ENCODE measurements around the gene NKAIN1.

The NKAIN1 gene

DNA sequence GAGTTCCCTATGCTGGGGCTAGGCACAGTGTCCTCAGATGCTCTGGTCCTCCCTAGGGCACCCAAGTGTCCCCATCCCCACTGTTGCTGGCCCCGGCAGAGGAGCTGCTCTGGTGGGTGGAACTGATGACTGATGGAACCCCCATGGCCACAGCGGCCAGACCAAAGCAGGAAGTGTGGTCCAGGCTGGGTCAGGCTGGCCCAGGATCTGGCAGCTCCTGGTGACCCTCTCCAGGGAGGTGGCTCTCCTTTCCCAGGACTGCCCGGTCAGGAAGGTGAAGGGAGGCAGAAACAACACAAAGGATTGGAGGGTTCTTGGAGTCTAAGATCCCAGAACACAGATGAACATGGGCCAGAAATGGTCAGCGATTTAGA is 1.1 kb downstream of the NKAIN1 start:
- Histone ChIP-seq H3K27me3 (peaks cover 59% of the 10 kb centered on the region), H3K4me2 (no peak overlapping the region), H3K9me3 (no peaks in the 10 kb centered on the region), H3K4me1 (peaks cover 8% of the 10 kb centered on the region), H3K27ac (no peak overlapping the region), H4K20me1 (peaks cover 30% of the 10 kb centered on the region), H3K4me3 (no peak overlapping the region), H3K36me3 (no peaks in the 10 kb centered on the region), H3K9ac (no peak overlapping the region)
- TF ChIP-seq Cebpa-rat (IDR thresholded peaks at IDR 0.05), result no peak

- Histone ChIP-seq H4K20me1 (peaks cover 23% of the 10 kb centered on the region), H3K27ac (no peak overlapping the region), H3K4me1 (no peaks in the 10 kb centered on the region; the same call in 1 of the 2 replicates), H3K36me3 (no peaks in the 10 kb centered on the region), H3K9me3 (no peaks in the 10 kb centered on the region), H3K9ac (no peak overlapping the region), H3K4me3 (no peak overlapping the region), H3K4me2 (no peak overlapping the region), H3K27me3 (peaks cover 40% of the 10 kb centered on the region)
- no peak for TF ChIP-seq Cebpa-rat (IDR thresholded peaks at IDR 0.05)
Observed at GRCh38 chr1:31234870-31235269, 4.8 kb downstream of the NKAIN1 start.

GRCh38 chr1:31234123-31234708 is 5.5 kb downstream of the NKAIN1 start:
- Histone ChIP-seq H3K27me3 (peaks cover 33% of the 10 kb centered on the region), H3K36me3 (no peaks in the 10 kb centered on the region), H3K4me2 (no peak overlapping the region), H3K4me3 (no peak overlapping the region), H3K27ac (no peak overlapping the region), H3K4me1 (no peaks in the 10 kb centered on the region; the same call in 1 of the 2 replicates), H3K9me3 (no peaks in the 10 kb centered on the region), H4K20me1 (peaks cover 18% of the 10 kb centered on the region), H3K9ac (no peak overlapping the region)
- no peak for TF ChIP-seq Cebpa-rat (IDR thresholded peaks at IDR 0.05)

DNA sequence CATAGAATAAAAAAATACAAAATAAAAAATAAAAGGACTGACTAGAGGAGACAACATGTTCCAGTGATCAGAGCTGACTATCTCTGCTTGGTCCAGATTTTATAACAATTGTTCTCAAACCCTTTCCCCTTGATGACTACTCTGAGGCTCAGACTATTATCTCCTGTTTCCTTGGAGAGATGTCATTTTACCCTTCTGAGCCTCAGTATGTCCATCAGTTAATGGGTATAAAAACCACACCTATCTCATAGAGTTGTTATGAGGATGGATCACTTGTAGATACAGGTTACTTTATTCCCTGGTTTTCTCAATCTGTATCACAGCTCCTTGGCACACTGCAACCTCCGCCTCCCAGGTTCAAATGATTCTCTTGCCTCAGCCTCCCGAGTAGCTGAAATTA is 7.0 kb downstream of the NKAIN1 start:
- peaks cover 18% of the 10 kb centered on the region for H3K27me3 ChIP-seq
- no peak overlapping the region for H3K4me2 ChIP-seq
- H3K36me3 ChIP-seq, result no peaks in the 10 kb centered on the region
- no peak overlapping the region for H3K9ac ChIP-seq
- no peak overlapping the region for H3K4me3 ChIP-seq
- peaks cover 5% of the 10 kb centered on the region; the same call in 1 of the 2 replicates for H4K20me1 ChIP-seq
- no peaks in the 10 kb centered on the region for H3K9me3 ChIP-seq
- no peak overlapping the region for H3K27ac ChIP-seq
- no peaks in the 10 kb centered on the region for H3K4me1 ChIP-seq
- TF ChIP-seq Cebpa-rat (IDR thresholded peaks at IDR 0.05), result no peak

- Histone ChIP-seq H3K27me3 (peaks cover 9% of the 10 kb centered on the region), H3K27ac (no peak overlapping the region), H3K4me1 (no peaks in the 10 kb centered on the region), H4K20me1 (peaks cover 4% of the 10 kb centered on the region; the same call in 1 of the 2 replicates), H3K36me3 (no peaks in the 10 kb centered on the region), H3K9ac (no peak overlapping the region), H3K4me3 (no peak overlapping the region), H3K9me3 (no peaks in the 10 kb centered on the region), H3K4me2 (no peak overlapping the region)
- TF ChIP-seq Cebpa-rat (IDR thresholded peaks at IDR 0.05), result no peak
Observed at GRCh38 chr1:31231802-31232201, 7.9 kb downstream of the NKAIN1 start.

DNA sequence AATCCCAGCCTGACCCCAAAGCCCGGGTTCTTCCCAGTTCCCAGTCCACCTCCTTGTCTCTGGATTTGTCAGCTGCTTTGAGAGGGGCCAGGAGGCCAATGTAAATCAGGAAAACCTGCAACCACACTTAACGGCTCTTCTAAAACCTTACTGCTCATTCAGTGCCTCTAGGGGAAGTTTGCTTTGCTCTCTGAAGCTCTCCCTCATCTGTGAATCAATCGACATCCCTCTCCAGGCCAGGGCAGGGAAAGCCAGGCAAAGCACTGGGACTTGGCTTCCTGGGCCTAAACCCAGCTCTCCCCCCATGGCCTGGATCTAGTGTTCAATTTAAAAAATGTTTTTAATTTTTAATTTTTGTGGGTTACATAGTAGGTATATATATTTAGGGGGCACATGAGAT is 9.3 kb downstream of the NKAIN1 start:
- H3K27me3 ChIP-seq, result no peaks in the 10 kb centered on the region
- H3K4me3 ChIP-seq, result no peak overlapping the region
- H3K4me1 ChIP-seq, result no peaks in the 10 kb centered on the region
- H3K36me3 ChIP-seq, result no peaks in the 10 kb centered on the region
- no peak overlapping the region for H3K9ac ChIP-seq
- H3K27ac ChIP-seq, result no peak overlapping the region
- no peaks in the 10 kb centered on the region for H4K20me1 ChIP-seq
- no peaks in the 10 kb centered on the region for H3K9me3 ChIP-seq
- no peak for TF ChIP-seq Cebpa-rat (IDR thresholded peaks at IDR 0.05)
- H3K4me2 ChIP-seq, result no peak overlapping the region

GRCh38 chr1:31228986-31229385 is 10.7 kb downstream of the NKAIN1 start:
- Histone ChIP-seq H3K4me3 (no peak overlapping the region), H3K4me2 (no peak overlapping the region)
- TF ChIP-seq Cebpa-rat (IDR thresholded peaks at IDR 0.05), result no peak

GRCh38 chr1:31227891-31228568 is 11.7 kb downstream of the NKAIN1 start:
- TF ChIP-seq Cebpa-rat (IDR thresholded peaks at IDR 0.05), result no peak
- no peaks in the 10 kb centered on the region for H3K9me3 ChIP-seq
- no peaks in the 10 kb centered on the region for H4K20me1 ChIP-seq
- no peaks in the 10 kb centered on the region for H3K36me3 ChIP-seq
- no peak overlapping the region for H3K4me3 ChIP-seq
- no peak overlapping the region for H3K9ac ChIP-seq
- H3K27ac ChIP-seq, result no peak overlapping the region
- no peaks in the 10 kb centered on the region for H3K27me3 ChIP-seq
- H3K4me2 ChIP-seq, result no peak overlapping the region
- no peaks in the 10 kb centered on the region for H3K4me1 ChIP-seq

More at GRCh38 chr1:31228986-31229385, 10.7 kb downstream of the NKAIN1 start:
- Histone ChIP-seq H3K27me3 (no peaks in the 10 kb centered on the region), H3K4me1 (no peaks in the 10 kb centered on the region), H3K36me3 (no peaks in the 10 kb centered on the region), H3K9me3 (no peaks in the 10 kb centered on the region), H3K9ac (no peak overlapping the region), H4K20me1 (no peaks in the 10 kb centered on the region), H3K27ac (no peak overlapping the region)

GRCh38 chr1:31224068-31224467 is 15.6 kb downstream of the NKAIN1 start:
- TF ChIP-seq Cebpa-rat (IDR thresholded peaks at IDR 0.05), result no peak

DNA sequence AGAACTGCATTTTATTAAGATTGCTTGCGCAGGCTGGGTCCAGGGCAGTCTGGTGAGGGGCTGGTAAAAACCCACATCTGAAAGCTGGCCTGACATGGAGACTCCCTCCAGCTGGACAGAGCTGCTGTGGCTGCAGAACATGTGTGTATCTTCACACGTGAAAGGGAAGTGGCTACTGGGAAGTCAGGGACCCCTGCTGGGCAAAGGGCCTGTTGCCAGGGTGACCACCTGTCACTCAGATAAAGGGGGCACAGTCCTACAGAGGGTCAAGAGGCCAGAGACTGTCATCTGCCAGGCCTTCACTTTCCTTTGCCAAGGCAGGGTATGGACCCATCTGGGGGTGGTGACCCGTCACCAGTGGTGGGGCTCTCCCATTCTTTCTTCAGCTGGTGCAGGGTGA is 17.5 kb downstream of the NKAIN1 start:
- Histone ChIP-seq H3K4me3 (no peak overlapping the region), H3K27ac (no peak overlapping the region), H3K36me3 (no peaks in the 10 kb centered on the region), H4K20me1 (no peaks in the 10 kb centered on the region), H3K9me3 (no peaks in the 10 kb centered on the region), H3K4me1 (no peaks in the 10 kb centered on the region), H3K27me3 (no peaks in the 10 kb centered on the region), H3K4me2 (no peak overlapping the region), H3K9ac (no peak overlapping the region)
- TF ChIP-seq Cebpa-rat (IDR thresholded peaks at IDR 0.05), result no peak

More at GRCh38 chr1:31224068-31224467, 15.6 kb downstream of the NKAIN1 start:
- H3K4me1 ChIP-seq, result no peaks in the 10 kb centered on the region
- no peaks in the 10 kb centered on the region for H4K20me1 ChIP-seq
- no peaks in the 10 kb centered on the region for H3K27me3 ChIP-seq
- no peaks in the 10 kb centered on the region for H3K36me3 ChIP-seq
- H3K9ac ChIP-seq, result no peak overlapping the region
- no peak overlapping the region for H3K4me2 ChIP-seq
- no peaks in the 10 kb centered on the region for H3K9me3 ChIP-seq
- H3K27ac ChIP-seq, result no peak overlapping the region
- no peak overlapping the region for H3K4me3 ChIP-seq
